ENCODE data around the gene ADAMTS2.

The ADAMTS2 gene

GRCh38 chr5:179281694-179282093 is 63.6 kb downstream of the ADAMTS2 start:
- Mint-ChIP-seq H3K4me1 (ENCODE audit: low read depth) (no peaks in the 10 kb centered on the region), H3K9me3 (ENCODE audit: low read depth) (no peaks in the 10 kb centered on the region), H3K27ac (no peak overlapping the region), H3K4me3 (no peak overlapping the region), H3K27me3 (no peaks in the 10 kb centered on the region), H3K36me3 (no peaks in the 10 kb centered on the region)

- Mint-ChIP-seq H3K27ac (no peak overlapping the region), H3K4me3 (no peak overlapping the region), H3K4me1 (ENCODE audit: low read depth) (no peaks in the 10 kb centered on the region), H3K36me3 (no peaks in the 10 kb centered on the region), H3K9me3 (ENCODE audit: low read depth) (no peaks in the 10 kb centered on the region), H3K27me3 (no peaks in the 10 kb centered on the region)
Measured at GRCh38 chr5:179280095-179280490, 65.2 kb downstream of the ADAMTS2 start.

GRCh38 chr5:179279347-179280094 is 65.7 kb downstream of the ADAMTS2 start:
- no peaks in the 10 kb centered on the region for H3K36me3 Mint-ChIP-seq
- H3K4me3 Mint-ChIP-seq = no peak overlapping the region
- H3K27me3 Mint-ChIP-seq = no peaks in the 10 kb centered on the region
- H3K9me3 Mint-ChIP-seq (ENCODE audit: low read depth) = no peaks in the 10 kb centered on the region
- H3K27ac Mint-ChIP-seq = no peak overlapping the region
- H3K4me1 Mint-ChIP-seq (ENCODE audit: low read depth) = no peaks in the 10 kb centered on the region

- no peak overlapping the region for H3K27ac Mint-ChIP-seq
- no peaks in the 10 kb centered on the region for H3K27me3 Mint-ChIP-seq
- H3K4me3 Mint-ChIP-seq = no peak overlapping the region
- H3K36me3 Mint-ChIP-seq = no peaks in the 10 kb centered on the region
- no peaks in the 10 kb centered on the region for H3K9me3 Mint-ChIP-seq (ENCODE audit: low read depth)
- H3K4me1 Mint-ChIP-seq (ENCODE audit: low read depth) = no peaks in the 10 kb centered on the region
Measured at GRCh38 chr5:179278546-179278945, 66.7 kb downstream of the ADAMTS2 start.

- no peak overlapping the region for H3K4me3 Mint-ChIP-seq
- H3K36me3 Mint-ChIP-seq = no peaks in the 10 kb centered on the region
- H3K27me3 Mint-ChIP-seq = no peaks in the 10 kb centered on the region
- no peaks in the 10 kb centered on the region for H3K9me3 Mint-ChIP-seq (ENCODE audit: low read depth)
- H3K27ac Mint-ChIP-seq = no peak overlapping the region
- H3K4me1 Mint-ChIP-seq (ENCODE audit: low read depth) = no peaks in the 10 kb centered on the region
Measured at GRCh38 chr5:179278119-179278518, 67.1 kb downstream of the ADAMTS2 start.

- Mint-ChIP-seq H3K27me3 (no peaks in the 10 kb centered on the region), H3K36me3 (no peaks in the 10 kb centered on the region), H3K4me1 (ENCODE audit: low read depth) (no peaks in the 10 kb centered on the region), H3K9me3 (ENCODE audit: low read depth) (no peaks in the 10 kb centered on the region), H3K27ac (no peak overlapping the region), H3K4me3 (no peak overlapping the region)
Measured at GRCh38 chr5:179276838-179277395, 68.3 kb downstream of the ADAMTS2 start.

- Mint-ChIP-seq H3K27me3 (no peaks in the 10 kb centered on the region), H3K36me3 (no peaks in the 10 kb centered on the region), H3K9me3 (ENCODE audit: low read depth) (no peaks in the 10 kb centered on the region), H3K4me3 (no peak overlapping the region), H3K27ac (no peak overlapping the region), H3K4me1 (ENCODE audit: low read depth) (no peaks in the 10 kb centered on the region)
Measured at GRCh38 chr5:179275941-179276837, 69.1 kb downstream of the ADAMTS2 start.

GRCh38 chr5:179275381-179275878 is 69.8 kb downstream of the ADAMTS2 start:
- no peaks in the 10 kb centered on the region for H3K4me1 Mint-ChIP-seq (ENCODE audit: low read depth)
- no peaks in the 10 kb centered on the region for H3K9me3 Mint-ChIP-seq (ENCODE audit: low read depth)
- H3K36me3 Mint-ChIP-seq = no peaks in the 10 kb centered on the region
- no peak overlapping the region for H3K27ac Mint-ChIP-seq
- no peaks in the 10 kb centered on the region for H3K27me3 Mint-ChIP-seq
- H3K4me3 Mint-ChIP-seq = no peak overlapping the region

- no peaks in the 10 kb centered on the region for H3K36me3 Mint-ChIP-seq
- H3K4me1 Mint-ChIP-seq (ENCODE audit: low read depth) = no peaks in the 10 kb centered on the region
- H3K4me3 Mint-ChIP-seq = no peak overlapping the region
- H3K9me3 Mint-ChIP-seq (ENCODE audit: low read depth) = no peaks in the 10 kb centered on the region
- no peak overlapping the region for H3K27ac Mint-ChIP-seq
- no peaks in the 10 kb centered on the region for H3K27me3 Mint-ChIP-seq
Measured at GRCh38 chr5:179274321-179275315, 70.6 kb downstream of the ADAMTS2 start.

GRCh38 chr5:179273441-179274145 is 71.7 kb downstream of the ADAMTS2 start:
- no peaks in the 10 kb centered on the region for H3K4me1 Mint-ChIP-seq (ENCODE audit: low read depth)
- H3K36me3 Mint-ChIP-seq = no peaks in the 10 kb centered on the region
- no peaks in the 10 kb centered on the region for H3K27me3 Mint-ChIP-seq
- no peak overlapping the region for H3K4me3 Mint-ChIP-seq
- no peaks in the 10 kb centered on the region for H3K9me3 Mint-ChIP-seq (ENCODE audit: low read depth)
- no peak overlapping the region for H3K27ac Mint-ChIP-seq

- Mint-ChIP-seq H3K4me1 (ENCODE audit: low read depth) (no peaks in the 10 kb centered on the region), H3K27me3 (no peaks in the 10 kb centered on the region), H3K4me3 (no peak overlapping the region), H3K36me3 (no peaks in the 10 kb centered on the region), H3K27ac (no peak overlapping the region), H3K9me3 (ENCODE audit: low read depth) (no peaks in the 10 kb centered on the region)
Measured at GRCh38 chr5:179273073-179273435, 72.2 kb downstream of the ADAMTS2 start.

- Mint-ChIP-seq H3K4me1 (ENCODE audit: low read depth) (no peaks in the 10 kb centered on the region), H3K4me3 (no peak overlapping the region)
Measured at GRCh38 chr5:179272326-179273072, 72.8 kb downstream of the ADAMTS2 start.

GRCh38 chr5:179271821-179272325 is 73.4 kb downstream of the ADAMTS2 start:
- Mint-ChIP-seq H3K27ac (no peak overlapping the region), H3K27me3 (no peaks in the 10 kb centered on the region), H3K36me3 (no peaks in the 10 kb centered on the region), H3K4me1 (ENCODE audit: low read depth) (no peaks in the 10 kb centered on the region), H3K4me3 (no peak overlapping the region), H3K9me3 (ENCODE audit: low read depth) (no peaks in the 10 kb centered on the region)

More at GRCh38 chr5:179272326-179273072, 72.8 kb downstream of the ADAMTS2 start:
- H3K36me3 Mint-ChIP-seq = no peaks in the 10 kb centered on the region
- no peaks in the 10 kb centered on the region for H3K27me3 Mint-ChIP-seq
- H3K9me3 Mint-ChIP-seq (ENCODE audit: low read depth) = no peaks in the 10 kb centered on the region
- no peak overlapping the region for H3K27ac Mint-ChIP-seq
